ENCODE results near the gene PTPRO. TPM values are rescaled to one million over a fixed set of nuclear protein-coding genes. Genes with fewer than 3 reads are reported as not detected.

The PTPRO gene
- total RNA-seq, 1 experiment from 2014 or later: 2.8 TPM

- POLR2A ChIA-PET (ENCODE audit: low non-redundant PET): no interaction called here
- no peaks in the 10 kb centered on the region for H3K27me3 ChIP-seq (replicated peaks; ENCODE audit: insufficient read depth, low read depth, low read length, poor library complexity)
- no peak overlapping the region for H3K4me3 ChIP-seq (ENCODE audit: low read depth, low read length, poor library complexity, severe bottlenecking)
- intact Hi-C loops (cut with micrococcal nuclease; ENCODE audit: unreplicated experiment): no loop called here
- TF ChIP-seq CTCF (conservative IDR thresholded peaks at IDR 0.05; ENCODE audit: low read depth, low read length) (no peak), EZH2 (IDR thresholded peaks at IDR 0.05; ENCODE audit: borderline replicate concordance, low read depth, low read length, poor library complexity, severe bottlenecking) (no peak)
- BruUV-seq (replicated peaks): no TSS peak
- CTCF ChIA-PET: no interaction called here
- no peaks in the 10 kb centered on the region for H3K9me3 ChIP-seq (ENCODE audit: low read depth, low read length, poor library complexity, severe bottlenecking)
- no peak for DNase-seq (ENCODE audit: low spot score)
- peaks cover 11% of the 10 kb centered on the region for H3K4me1 ChIP-seq (ENCODE audit: insufficient read depth, low read length, poor library complexity, severe bottlenecking)
- no peaks in the 10 kb centered on the region for H3K36me3 ChIP-seq (ENCODE audit: insufficient read depth, low read length, poor library complexity, severe bottlenecking)
- no peak overlapping the region for H3K27ac ChIP-seq (ENCODE audit: low read depth, low read length, poor library complexity, severe bottlenecking)
Observed at GRCh38 chr12:15605881-15606590, 283.7 kb downstream of the PTPRO start.

GRCh38 chr12:15608406-15608805 is 286.1 kb downstream of the PTPRO start:
- no peaks in the 10 kb centered on the region for H3K27me3 ChIP-seq (replicated peaks; ENCODE audit: insufficient read depth, low read depth, low read length, poor library complexity)

GRCh38 chr12:15608941-15609340 is 286.6 kb downstream of the PTPRO start:
- Histone ChIP-seq H3K4me1 (ENCODE audit: insufficient read depth, low read length, poor library complexity, severe bottlenecking) (peaks cover 2% of the 10 kb centered on the region), H3K4me3 (ENCODE audit: low read depth, low read length, poor library complexity, severe bottlenecking) (no peak overlapping the region), H3K27me3 (replicated peaks; ENCODE audit: insufficient read depth, low read depth, low read length, poor library complexity) (no peaks in the 10 kb centered on the region), H3K9me3 (ENCODE audit: low read depth, low read length, poor library complexity, severe bottlenecking) (peaks cover 5% of the 10 kb centered on the region), H3K36me3 (ENCODE audit: insufficient read depth, low read length, poor library complexity, severe bottlenecking) (no peaks in the 10 kb centered on the region), H3K27ac (ENCODE audit: low read depth, low read length, poor library complexity, severe bottlenecking) (no peak overlapping the region)
- no peak for TF ChIP-seq CTCF (conservative IDR thresholded peaks at IDR 0.05; ENCODE audit: low read depth, low read length)
- no peak for TF ChIP-seq EZH2 (IDR thresholded peaks at IDR 0.05; ENCODE audit: borderline replicate concordance, low read depth, low read length, poor library complexity, severe bottlenecking)
- intact Hi-C loops (cut with micrococcal nuclease; ENCODE audit: unreplicated experiment): no loop called here
- BruUV-seq (replicated peaks): no TSS peak
- ChIA-PET CTCF (no interaction called here), POLR2A (ENCODE audit: low non-redundant PET) (no interaction called here)
- DNase-seq (ENCODE audit: low spot score): no peak

More at GRCh38 chr12:15608406-15608805, 286.1 kb downstream of the PTPRO start:
- Histone ChIP-seq H3K36me3 (ENCODE audit: insufficient read depth, low read length, poor library complexity, severe bottlenecking) (no peaks in the 10 kb centered on the region), H3K4me1 (ENCODE audit: insufficient read depth, low read length, poor library complexity, severe bottlenecking) (peaks cover 7% of the 10 kb centered on the region), H3K27ac (ENCODE audit: low read depth, low read length, poor library complexity, severe bottlenecking) (no peak overlapping the region), H3K4me3 (ENCODE audit: low read depth, low read length, poor library complexity, severe bottlenecking) (no peak overlapping the region), H3K9me3 (ENCODE audit: low read depth, low read length, poor library complexity, severe bottlenecking) (peaks cover 5% of the 10 kb centered on the region)
- no peak for DNase-seq (ENCODE audit: low spot score)
- CTCF ChIA-PET: no interaction called here
- intact Hi-C loops (cut with micrococcal nuclease; ENCODE audit: unreplicated experiment): no loop called here
- POLR2A ChIA-PET (ENCODE audit: low non-redundant PET): no interaction called here
- TF ChIP-seq EZH2 (IDR thresholded peaks at IDR 0.05; ENCODE audit: borderline replicate concordance, low read depth, low read length, poor library complexity, severe bottlenecking) (no peak), CTCF (conservative IDR thresholded peaks at IDR 0.05; ENCODE audit: low read depth, low read length) (no peak)
- no TSS peak for BruUV-seq (replicated peaks)

All from A673 (cell line).